Right atrium auricular region (tissue), 2 donors: ENCODE measurements around the gene ASTN2. TPM values are rescaled to one million over a fixed set of nuclear protein-coding genes. Genes with fewer than 3 reads are reported as not detected.

Source experiments
- DNase-seq: peaks from one replicate; pipeline ENCODE4 v3.0.0-alpha.2; 2019; ENCODE audit warnings: low spot score
- H3K27ac ChIP-seq, 2 donors: fragments of 200-600 bp; sonication (generic); 1 replicate in 1 of 2; 2 replicates in 1 of 2; pipeline ENCODE4 v1.5.1; 2016 to 2019
- H3K27me3 ChIP-seq, 2 donors: fragments of 200-600 bp; sonication (generic); one replicate each; pipeline versions ENCODE4 v1.5.1 to v1.6.0; 2017 to 2019
- H3K36me3 ChIP-seq: fragments of 200-600 bp; sonication (generic); one replicate; pipeline ENCODE4 v1.5.1; 2016
- H3K4me1 ChIP-seq, 2 donors: fragments of 200-600 bp; sonication (generic); one replicate each; pipeline versions ENCODE4 v1.5.1 to v1.6.0; 2017 to 2019
- H3K4me3 ChIP-seq, 2 donors: fragments of 200-600 bp; sonication (generic); 1 replicate in 1 of 2; 2 replicates in 1 of 2; pipeline ENCODE4 v1.5.1; 2017 to 2019; ENCODE audit warnings: mild to moderate bottlenecking in 1 of 2, moderate library complexity in 1 of 2
- H3K9me3 ChIP-seq, 2 donors: fragments of 200-600 bp; sonication (generic); one replicate each; pipeline ENCODE4 v1.5.1; 2019
- total RNA-seq, 2 donors: library from RNA; depleted of rRNA; stranded (reverse); fragments of >200 nt; gene quantifications; one replicate each; pipeline ENCODE4 v1.1.0, GENCODE V29; 2016
- TF ChIP-seq, protein P1 (sequence below), 2 donors: fragments of 200-600 bp; sonication (generic); IDR thresholded peaks; one replicate each; pipeline ENCODE4 v1.5.1; 2019; ENCODE audit warnings: antibody characterized with exemption in 2 of 2

The ASTN2 gene
- total RNA-seq, 2 donors from 2014 or later, result 11.1 to 32.2 TPM

DNA sequence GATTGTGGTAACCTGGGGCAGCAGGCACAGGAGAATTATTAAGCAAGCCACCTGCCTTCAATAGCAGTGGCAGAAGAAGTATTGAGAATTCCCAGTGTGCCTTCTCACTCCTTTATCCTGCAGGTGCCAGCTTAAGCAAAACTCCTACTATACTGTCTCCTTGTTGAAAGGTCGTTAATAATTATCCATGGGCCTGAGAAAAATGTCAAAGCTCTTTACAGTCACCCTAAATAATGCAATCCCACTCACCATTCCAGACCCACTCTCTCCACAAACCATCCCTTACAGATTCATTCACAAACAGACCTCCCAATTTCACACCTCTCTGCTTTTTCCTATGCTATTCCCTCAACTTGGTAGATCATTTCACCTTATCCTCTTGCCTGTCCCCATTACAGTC, 889.2 kb downstream of the ASTN2 start:
- Histone ChIP-seq H3K4me3 (no peak overlapping the region), H3K36me3 (no peaks in the 10 kb centered on the region), H3K9me3 (no peaks in the 10 kb centered on the region), H3K27ac (no peak overlapping the region), H3K4me1 (no peaks in the 10 kb centered on the region), H3K27me3 (no peaks in the 10 kb centered on the region)
- no peak for DNase-seq
- TF ChIP-seq, protein P1, sequence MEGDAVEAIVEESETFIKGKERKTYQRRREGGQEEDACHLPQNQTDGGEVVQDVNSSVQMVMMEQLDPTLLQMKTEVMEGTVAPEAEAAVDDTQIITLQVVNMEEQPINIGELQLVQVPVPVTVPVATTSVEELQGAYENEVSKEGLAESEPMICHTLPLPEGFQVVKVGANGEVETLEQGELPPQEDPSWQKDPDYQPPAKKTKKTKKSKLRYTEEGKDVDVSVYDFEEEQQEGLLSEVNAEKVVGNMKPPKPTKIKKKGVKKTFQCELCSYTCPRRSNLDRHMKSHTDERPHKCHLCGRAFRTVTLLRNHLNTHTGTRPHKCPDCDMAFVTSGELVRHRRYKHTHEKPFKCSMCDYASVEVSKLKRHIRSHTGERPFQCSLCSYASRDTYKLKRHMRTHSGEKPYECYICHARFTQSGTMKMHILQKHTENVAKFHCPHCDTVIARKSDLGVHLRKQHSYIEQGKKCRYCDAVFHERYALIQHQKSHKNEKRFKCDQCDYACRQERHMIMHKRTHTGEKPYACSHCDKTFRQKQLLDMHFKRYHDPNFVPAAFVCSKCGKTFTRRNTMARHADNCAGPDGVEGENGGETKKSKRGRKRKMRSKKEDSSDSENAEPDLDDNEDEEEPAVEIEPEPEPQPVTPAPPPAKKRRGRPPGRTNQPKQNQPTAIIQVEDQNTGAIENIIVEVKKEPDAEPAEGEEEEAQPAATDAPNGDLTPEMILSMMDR (IDR thresholded peaks at IDR 0.05), result no peak

- Histone ChIP-seq H3K4me3 (no peak overlapping the region), H3K27ac (no peak overlapping the region), H3K9me3 (no peaks in the 10 kb centered on the region), H3K36me3 (no peaks in the 10 kb centered on the region), H3K27me3 (no peaks in the 10 kb centered on the region), H3K4me1 (no peaks in the 10 kb centered on the region)
- no peak for DNase-seq
- TF ChIP-seq, protein P1 (IDR thresholded peaks at IDR 0.05), result no peak
These were observed 889.9 kb downstream of the ASTN2 start for GRCh38 chr9:116524778-116525470.

DNA sequence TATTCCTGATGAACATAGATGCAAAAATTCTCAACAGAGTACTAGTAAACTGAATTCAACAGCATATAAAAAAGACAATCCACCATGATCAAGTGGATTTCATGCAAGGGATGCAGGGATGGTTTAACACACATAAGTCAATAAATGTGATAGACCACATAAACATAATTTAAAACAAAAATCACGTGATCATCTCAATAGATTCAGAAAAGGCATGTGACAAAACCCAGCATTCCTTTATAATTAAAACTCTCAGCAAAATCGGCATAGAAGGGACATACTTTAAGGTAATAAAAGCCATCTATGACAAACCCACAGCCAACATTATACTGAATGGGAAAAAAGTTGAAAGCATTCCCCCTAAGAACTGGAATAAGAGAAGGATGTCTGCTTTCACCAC, 894.6 kb downstream of the ASTN2 start:
- Histone ChIP-seq H3K9me3 (peaks cover 0 to 16% of the 10 kb centered on the region in 2 donors), H3K27ac (no peak overlapping the region), H3K27me3 (no peaks in the 10 kb centered on the region), H3K36me3 (no peaks in the 10 kb centered on the region), H3K4me1 (no peaks in the 10 kb centered on the region), H3K4me3 (no peak overlapping the region)
- DNase-seq, result no peak
- TF ChIP-seq, protein P1 (IDR thresholded peaks at IDR 0.05), result no peak

DNA sequence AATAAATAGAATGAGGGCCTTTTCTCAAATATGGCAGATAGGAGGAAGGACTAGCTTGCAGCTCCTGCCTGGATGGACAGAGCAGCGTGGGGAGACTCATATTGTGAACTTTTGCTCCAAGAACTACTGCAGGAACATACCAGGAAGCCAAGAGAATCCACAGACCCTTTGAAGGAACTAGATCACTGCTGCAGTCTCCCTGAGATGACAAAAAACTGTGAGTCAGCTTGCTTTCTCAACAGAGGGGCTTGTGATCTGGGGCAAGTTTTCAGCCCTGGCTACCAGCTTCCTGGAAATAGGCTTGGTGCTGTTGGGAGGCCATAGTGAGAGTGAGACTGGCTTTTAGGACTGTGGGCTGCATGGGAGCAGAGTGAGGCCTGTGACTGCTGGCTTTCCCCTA, 898.4 kb downstream of the ASTN2 start:
- Histone ChIP-seq H3K27ac (no peak overlapping the region), H3K4me1 (no peaks in the 10 kb centered on the region), H3K36me3 (no peaks in the 10 kb centered on the region), H3K9me3 (peaks cover 0 to 16% of the 10 kb centered on the region in 2 donors), H3K27me3 (no peaks in the 10 kb centered on the region), H3K4me3 (no peak overlapping the region)
- TF ChIP-seq, protein P1 (IDR thresholded peaks at IDR 0.05), result no peak
- DNase-seq, result no peak

DNA sequence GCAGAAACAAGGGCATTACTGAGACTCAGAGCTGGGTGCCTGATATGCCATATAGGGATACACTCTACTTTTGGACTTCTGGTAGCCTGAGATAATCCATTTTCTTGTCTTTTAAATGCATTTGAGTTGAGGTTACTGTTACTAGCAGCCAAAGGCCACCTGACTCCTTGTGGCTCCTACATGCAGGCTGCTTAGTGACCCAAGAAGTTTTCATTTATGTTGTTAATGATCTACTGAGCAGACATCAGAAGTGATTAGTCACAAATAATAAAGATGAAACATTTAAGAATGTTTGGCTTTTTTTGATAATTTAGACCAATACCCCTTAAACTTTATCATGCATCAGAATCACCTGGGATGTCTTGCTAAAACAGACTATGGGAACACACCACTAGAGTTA, 899.3 kb downstream of the ASTN2 start:
- H3K9me3 ChIP-seq, result peaks cover 0 to 16% of the 10 kb centered on the region in 2 donors
- no peak for DNase-seq
- no peaks in the 10 kb centered on the region for H3K36me3 ChIP-seq
- no peaks in the 10 kb centered on the region for H3K4me1 ChIP-seq
- no peak overlapping the region for H3K4me3 ChIP-seq
- H3K27me3 ChIP-seq, result no peaks in the 10 kb centered on the region
- TF ChIP-seq, protein P1 (IDR thresholded peaks at IDR 0.05), result no peak
- no peak overlapping the region for H3K27ac ChIP-seq

- Histone ChIP-seq H3K9me3 (no peaks in the 10 kb centered on the region), H3K4me1 (no peaks in the 10 kb centered on the region), H3K27ac (no peak overlapping the region), H3K4me3 (no peak overlapping the region), H3K36me3 (no peaks in the 10 kb centered on the region), H3K27me3 (no peaks in the 10 kb centered on the region)
- TF ChIP-seq, protein P1 (IDR thresholded peaks at IDR 0.05), result no peak
- no peak for DNase-seq
These were observed 908.2 kb downstream of the ASTN2 start for GRCh38 chr9:116506685-116507084.
